IMR-90 (cell line): ENCODE measurements around the gene PPP2R1B.

Experiments used
- CHD1 ChIP-seq: IDR thresholded peaks from 2 replicates; pipeline ENCODE4 v1.6.1; 2012; ENCODE audit warnings: low read depth, low read length, improper control_type of control experiment
- MAZ ChIP-seq: IDR thresholded peaks from 2 replicates; pipeline ENCODE4 v1.6.1; 2012; ENCODE audit warnings: low read depth, mild to moderate bottlenecking, low read length, improper control_type of control experiment, moderate library complexity, borderline replicate concordance
- POLR2A ChIP-seq: IDR thresholded peaks from 2 replicates; pipeline ENCODE4 v1.6.1; 2012; ENCODE audit warnings: mild to moderate bottlenecking, low read depth, low read length
- TF ChIP-seq, protein P1 (sequence below): conservative IDR thresholded peaks from 2 replicates; pipeline ENCODE4 v1.5.1; 2012; ENCODE audit warnings: mild to moderate bottlenecking, low read depth, low read length, improper control_type of control experiment
- TF ChIP-seq, protein P2 (sequence below): fragments of 150-350 bp; IDR thresholded peaks from 2 replicates; pipeline ENCODE4 v1.6.1; 2017; ENCODE audit warnings: mild to moderate bottlenecking, antibody characterized with exemption, low read length, low read depth

DNA sequence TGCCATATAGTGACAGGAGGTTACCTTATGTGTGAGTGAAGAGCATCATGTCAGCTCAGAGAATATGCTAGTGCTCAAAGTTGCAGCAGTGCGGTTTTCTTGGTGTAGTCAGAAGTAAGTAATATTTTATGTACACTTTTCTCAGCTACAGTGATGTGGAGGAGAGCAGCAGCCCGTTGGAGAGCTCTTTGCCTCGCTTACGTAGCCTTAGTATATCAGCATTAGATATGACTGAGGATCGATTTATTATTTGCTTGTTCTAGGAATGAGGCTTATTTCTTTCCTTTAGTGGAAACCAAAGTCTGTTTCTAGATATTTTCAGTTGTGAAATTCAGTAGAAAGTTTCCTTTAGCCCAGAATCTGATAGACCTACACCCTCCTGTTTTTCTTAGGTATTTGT, 63.6 kb downstream of the PPP2R1B start:
- TF ChIP-seq CHD1 = no peak
- TF ChIP-seq POLR2A = no peak
- TF ChIP-seq, protein P1, sequence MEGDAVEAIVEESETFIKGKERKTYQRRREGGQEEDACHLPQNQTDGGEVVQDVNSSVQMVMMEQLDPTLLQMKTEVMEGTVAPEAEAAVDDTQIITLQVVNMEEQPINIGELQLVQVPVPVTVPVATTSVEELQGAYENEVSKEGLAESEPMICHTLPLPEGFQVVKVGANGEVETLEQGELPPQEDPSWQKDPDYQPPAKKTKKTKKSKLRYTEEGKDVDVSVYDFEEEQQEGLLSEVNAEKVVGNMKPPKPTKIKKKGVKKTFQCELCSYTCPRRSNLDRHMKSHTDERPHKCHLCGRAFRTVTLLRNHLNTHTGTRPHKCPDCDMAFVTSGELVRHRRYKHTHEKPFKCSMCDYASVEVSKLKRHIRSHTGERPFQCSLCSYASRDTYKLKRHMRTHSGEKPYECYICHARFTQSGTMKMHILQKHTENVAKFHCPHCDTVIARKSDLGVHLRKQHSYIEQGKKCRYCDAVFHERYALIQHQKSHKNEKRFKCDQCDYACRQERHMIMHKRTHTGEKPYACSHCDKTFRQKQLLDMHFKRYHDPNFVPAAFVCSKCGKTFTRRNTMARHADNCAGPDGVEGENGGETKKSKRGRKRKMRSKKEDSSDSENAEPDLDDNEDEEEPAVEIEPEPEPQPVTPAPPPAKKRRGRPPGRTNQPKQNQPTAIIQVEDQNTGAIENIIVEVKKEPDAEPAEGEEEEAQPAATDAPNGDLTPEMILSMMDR = no peak
- no peak for TF ChIP-seq MAZ
- TF ChIP-seq, protein P2, sequence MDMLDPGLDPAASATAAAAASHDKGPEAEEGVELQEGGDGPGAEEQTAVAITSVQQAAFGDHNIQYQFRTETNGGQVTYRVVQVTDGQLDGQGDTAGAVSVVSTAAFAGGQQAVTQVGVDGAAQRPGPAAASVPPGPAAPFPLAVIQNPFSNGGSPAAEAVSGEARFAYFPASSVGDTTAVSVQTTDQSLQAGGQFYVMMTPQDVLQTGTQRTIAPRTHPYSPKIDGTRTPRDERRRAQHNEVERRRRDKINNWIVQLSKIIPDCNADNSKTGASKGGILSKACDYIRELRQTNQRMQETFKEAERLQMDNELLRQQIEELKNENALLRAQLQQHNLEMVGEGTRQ = no peak
